ENCODE results near the gene USP36. TPM values are rescaled to one million over a fixed set of nuclear protein-coding genes. Genes with fewer than 3 reads are reported as not detected.

The USP36 gene
- total RNA-seq, 1 donor, result 30.8 TPM

DNA sequence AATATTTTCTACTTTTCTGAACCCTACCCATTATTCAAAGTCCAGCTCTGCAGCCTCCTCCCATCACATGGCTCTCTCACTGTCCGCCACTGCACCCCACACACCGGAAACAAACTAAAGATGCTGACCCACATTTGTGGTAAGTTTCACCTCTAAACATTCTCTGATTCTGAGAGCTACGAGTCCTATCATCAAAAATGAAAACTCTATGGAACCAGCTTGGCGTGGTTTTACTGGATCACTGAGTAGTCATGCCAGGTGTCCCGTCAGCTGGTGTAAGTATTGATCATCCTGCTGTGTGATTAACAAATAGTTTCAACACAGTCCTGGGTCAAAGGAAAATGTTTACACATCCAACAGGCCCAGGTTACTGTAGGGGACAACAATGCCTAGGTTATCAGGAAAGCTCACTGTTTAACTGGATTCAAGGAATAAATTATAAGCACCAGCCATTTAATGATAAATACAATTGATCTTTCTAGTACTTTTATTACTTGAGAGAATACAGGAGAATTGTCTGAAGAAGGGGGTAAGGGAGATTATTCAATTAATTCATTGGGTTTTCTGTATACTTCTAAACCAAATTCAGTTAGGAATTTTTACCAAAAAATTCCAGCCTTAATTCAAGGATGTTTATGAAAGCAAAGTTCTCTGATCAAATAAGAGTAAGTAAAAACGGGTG is 92.4 kb downstream of the USP36 start:
- peaks cover 14% of the 10 kb centered on the region for H4K20me1 ChIP-seq (ENCODE audit: insufficient read depth, low read length)
- peak overlapping the region; percentile 75 for H2AFZ ChIP-seq (ENCODE audit: low read length)
- H3K27me3 ChIP-seq (ENCODE audit: insufficient read depth, low read length), result no peaks in the 10 kb centered on the region
- no peaks in the 10 kb centered on the region for H3K36me3 ChIP-seq (ENCODE audit: insufficient read depth, low read length)
- H3K4me1 ChIP-seq (ENCODE audit: insufficient read depth, low read length), result peaks cover 17% of the 10 kb centered on the region
- TF ChIP-seq CTCF (IDR thresholded peaks at IDR 0.05; ENCODE audit: extremely low read depth, low read depth, low read length), result no peak
- peak overlapping the region; percentile 43 for H3K4me3 ChIP-seq (ENCODE audit: insufficient read depth, low read length)
- H3K79me2 ChIP-seq (ENCODE audit: insufficient read depth, low read length), result peaks cover 36% of the 10 kb centered on the region
- no peaks in the 10 kb centered on the region for H3K9me3 ChIP-seq (ENCODE audit: low read depth, low read length)
- DNase-seq (ENCODE audit: insufficient read length, low spot score, missing footprints), result no peak
- H3K4me2 ChIP-seq (ENCODE audit: insufficient read depth, low read length), result peak overlapping the region; percentile 64
- no peak overlapping the region for H3K27ac ChIP-seq (ENCODE audit: low read depth, low read length)

DNA sequence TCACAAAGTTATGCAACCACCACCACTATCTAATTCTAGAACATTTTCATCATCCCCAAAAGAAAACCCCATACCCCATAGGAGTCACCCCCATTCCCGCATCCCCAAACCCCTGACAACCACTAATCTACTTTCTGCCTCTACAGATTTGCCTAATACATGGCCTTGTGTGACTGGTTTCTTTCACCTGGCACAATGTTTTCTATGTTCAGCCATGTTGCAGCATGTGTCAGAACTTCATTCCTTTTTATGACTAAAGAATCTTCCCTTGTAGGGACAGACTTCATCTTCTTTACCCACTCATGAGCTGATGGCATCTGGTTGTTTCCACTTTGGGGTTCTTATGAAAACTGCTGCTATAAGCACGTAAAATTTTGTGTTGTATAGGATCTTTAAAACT is 93.1 kb downstream of the USP36 start:
- no peaks in the 10 kb centered on the region for H3K27me3 ChIP-seq (ENCODE audit: insufficient read depth, low read length)
- H3K36me3 ChIP-seq (ENCODE audit: insufficient read depth, low read length), result no peaks in the 10 kb centered on the region
- no peak for TF ChIP-seq CTCF (IDR thresholded peaks at IDR 0.05; ENCODE audit: extremely low read depth, low read depth, low read length)
- peak overlapping the region; percentile 64 for H3K4me2 ChIP-seq (ENCODE audit: insufficient read depth, low read length)
- peaks cover 17% of the 10 kb centered on the region for H3K4me1 ChIP-seq (ENCODE audit: insufficient read depth, low read length)
- peaks cover 31% of the 10 kb centered on the region for H3K79me2 ChIP-seq (ENCODE audit: insufficient read depth, low read length)
- no peaks in the 10 kb centered on the region for H3K9me3 ChIP-seq (ENCODE audit: low read depth, low read length)
- H3K27ac ChIP-seq (ENCODE audit: low read depth, low read length), result no peak overlapping the region
- peak overlapping the region; percentile 43 for H3K4me3 ChIP-seq (ENCODE audit: insufficient read depth, low read length)
- DNase-seq (ENCODE audit: insufficient read length, low spot score, missing footprints), result no peak
- peaks cover 14% of the 10 kb centered on the region for H4K20me1 ChIP-seq (ENCODE audit: insufficient read depth, low read length)
- H2AFZ ChIP-seq (ENCODE audit: low read length), result no peak overlapping the region

DNA sequence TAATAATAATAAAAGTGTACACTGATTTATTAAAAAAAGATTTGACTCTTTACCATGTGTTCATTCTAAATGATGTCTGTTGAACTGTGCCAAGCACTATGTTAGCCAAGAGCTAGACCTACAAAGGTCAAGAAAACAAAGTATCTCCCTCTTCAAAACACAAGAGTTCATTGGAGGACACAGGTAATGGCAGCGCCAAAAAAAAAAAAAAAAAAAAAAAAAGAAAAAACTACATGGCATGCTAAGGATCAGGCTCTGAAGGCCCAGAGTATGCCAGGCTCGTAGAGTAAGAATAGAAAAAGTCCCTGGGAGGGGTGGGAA is 93.7 kb downstream of the USP36 start:
- H3K27ac ChIP-seq (ENCODE audit: low read depth, low read length), result no peak overlapping the region
- H3K36me3 ChIP-seq (ENCODE audit: insufficient read depth, low read length), result no peaks in the 10 kb centered on the region
- H2AFZ ChIP-seq (ENCODE audit: low read length), result no peak overlapping the region
- H3K4me1 ChIP-seq (ENCODE audit: insufficient read depth, low read length), result peaks cover 17% of the 10 kb centered on the region
- H3K4me3 ChIP-seq (ENCODE audit: insufficient read depth, low read length), result no peak overlapping the region
- no peaks in the 10 kb centered on the region for H3K9me3 ChIP-seq (ENCODE audit: low read depth, low read length)
- no peak for TF ChIP-seq CTCF (IDR thresholded peaks at IDR 0.05; ENCODE audit: extremely low read depth, low read depth, low read length)
- DNase-seq (ENCODE audit: insufficient read length, low spot score, missing footprints), result no peak
- H3K4me2 ChIP-seq (ENCODE audit: insufficient read depth, low read length), result no peak overlapping the region
- H3K27me3 ChIP-seq (ENCODE audit: insufficient read depth, low read length), result no peaks in the 10 kb centered on the region
- H4K20me1 ChIP-seq (ENCODE audit: insufficient read depth, low read length), result peaks cover 14% of the 10 kb centered on the region
- peaks cover 30% of the 10 kb centered on the region for H3K79me2 ChIP-seq (ENCODE audit: insufficient read depth, low read length)

DNA sequence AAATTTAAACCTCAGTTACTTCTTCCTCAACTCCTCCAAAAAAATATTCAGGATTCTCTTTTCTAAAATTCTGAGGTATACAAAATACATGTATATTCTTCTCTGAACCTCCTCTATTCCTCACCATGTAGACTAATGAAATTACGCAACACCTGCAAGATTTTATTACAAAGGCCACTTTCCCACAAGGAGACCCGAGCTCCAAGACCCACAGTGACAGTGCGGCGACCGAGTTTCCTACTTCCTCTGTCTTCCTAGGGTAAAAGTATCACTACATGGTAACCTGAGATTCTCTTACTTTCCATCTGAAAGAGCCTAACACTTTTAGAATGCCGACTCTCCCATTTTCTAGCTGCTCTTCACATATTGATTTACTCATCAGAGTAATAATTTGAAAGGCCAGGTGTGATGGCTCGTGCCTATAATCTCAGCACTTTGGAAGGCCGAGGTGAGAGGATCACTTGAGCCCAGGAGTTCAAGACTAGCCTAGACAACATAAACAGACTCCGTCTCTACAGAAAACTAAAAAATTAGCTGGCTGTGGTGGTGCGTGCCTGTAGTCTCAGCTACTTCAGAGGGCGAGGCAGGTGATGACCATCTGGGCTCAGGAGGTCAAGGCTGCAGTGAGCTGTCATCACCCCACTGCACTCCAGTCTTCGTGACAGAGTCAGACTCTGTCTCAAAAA is 94.2 kb downstream of the USP36 start:
- Histone ChIP-seq H3K27me3 (ENCODE audit: insufficient read depth, low read length) (no peaks in the 10 kb centered on the region), H3K79me2 (ENCODE audit: insufficient read depth, low read length) (peaks cover 33% of the 10 kb centered on the region), H3K9me3 (ENCODE audit: low read depth, low read length) (no peaks in the 10 kb centered on the region), H3K4me2 (ENCODE audit: insufficient read depth, low read length) (no peak overlapping the region), H3K4me1 (ENCODE audit: insufficient read depth, low read length) (peaks cover 17% of the 10 kb centered on the region), H4K20me1 (ENCODE audit: insufficient read depth, low read length) (peaks cover 14% of the 10 kb centered on the region), H2AFZ (ENCODE audit: low read length) (no peak overlapping the region), H3K27ac (ENCODE audit: low read depth, low read length) (no peak overlapping the region), H3K4me3 (ENCODE audit: insufficient read depth, low read length) (no peak overlapping the region), H3K36me3 (ENCODE audit: insufficient read depth, low read length) (no peaks in the 10 kb centered on the region)
- DNase-seq (ENCODE audit: insufficient read length, low spot score, missing footprints), result no peak
- TF ChIP-seq CTCF (IDR thresholded peaks at IDR 0.05; ENCODE audit: extremely low read depth, low read depth, low read length), result no peak
